Measurements from ENCODE around the gene CCDC106. TPM values are rescaled to one million over a fixed set of nuclear protein-coding genes. Genes with fewer than 3 reads are reported as not detected.

CCDC106 gene
- total RNA-seq, 1 experiment from 2014 or later, result 47.8 TPM

DNA sequence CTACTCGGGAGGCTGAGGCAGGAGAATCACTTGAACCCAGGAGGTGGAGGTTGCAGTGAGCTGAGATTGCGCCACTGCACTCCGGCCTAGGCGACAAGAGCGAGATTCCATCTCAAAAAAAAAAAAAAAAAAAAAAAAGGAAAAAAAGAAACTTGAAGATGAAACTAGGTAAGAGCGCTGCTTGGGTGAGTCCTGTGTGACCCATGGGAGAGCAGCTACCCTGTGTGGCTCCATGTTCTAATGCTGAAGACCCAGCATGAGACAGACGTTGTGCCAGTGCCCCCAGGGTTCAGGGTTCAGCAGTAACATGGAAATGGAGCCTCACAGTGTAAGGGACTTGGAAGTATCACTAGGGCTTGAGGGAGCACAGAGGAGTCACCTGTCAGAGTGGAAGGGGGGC is 29.6 kb upstream of the CCDC106 start:
- intact Hi-C loops (cut with micrococcal nuclease; ENCODE audit: unreplicated experiment), result no loop called here

DNA sequence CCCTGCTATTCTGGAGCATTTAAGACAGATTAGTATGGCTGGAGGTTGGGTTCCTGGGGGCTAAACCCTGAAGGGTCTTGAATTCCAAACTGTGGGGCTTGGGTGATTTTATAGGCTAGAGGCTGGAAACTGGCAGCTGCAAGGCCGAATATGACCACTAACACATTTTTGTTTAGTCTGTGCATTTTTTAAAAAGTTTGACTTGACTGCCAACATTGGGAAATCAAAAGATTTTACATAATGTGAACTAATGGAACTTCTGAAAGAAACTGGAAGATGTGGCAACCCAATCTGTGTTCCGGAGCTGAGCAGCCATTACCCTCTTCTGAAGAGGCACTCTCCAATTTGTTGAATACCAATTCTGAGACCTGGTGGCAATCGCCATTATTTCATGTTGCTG is 28.7 kb upstream of the CCDC106 start:
- POLR2A ChIA-PET, result no interaction called here
- no peak for ATAC-seq
- no peaks in the 10 kb centered on the region for H3K36me3 ChIP-seq (ENCODE audit: control insufficient read depth, insufficient read depth, low read length)
- H3K27ac ChIP-seq (ENCODE audit: low read length), result no peak overlapping the region
- no peak for DNase-seq (ENCODE audit: low read depth, low spot score)
- in situ Hi-C loops (cut with HindIII; ENCODE audit: low pct_unique_long_range_greater_than_20kb, low sequenced_read_pairs) (no loop called here), intact Hi-C loops (cut with micrococcal nuclease; ENCODE audit: unreplicated experiment) (no loop called here)
- H3K9me3 ChIP-seq (ENCODE audit: control insufficient read depth, insufficient read depth, low read depth, low read length), result no peaks in the 10 kb centered on the region
- no peaks in the 10 kb centered on the region for H3K27me3 ChIP-seq (ENCODE audit: control insufficient read depth, insufficient read depth, low read length)
- no peaks in the 10 kb centered on the region for H3K4me1 ChIP-seq (ENCODE audit: control insufficient read depth, insufficient read depth, low read length)
- TSS peak; percentile 55 for BruUV-seq (replicated peaks)
- TF ChIP-seq POLR2AphosphoS5 (IDR thresholded peaks at IDR 0.05; ENCODE audit: low read depth, low read length) (0 out of 2 replicates have a peak, but pooled peaks have one; percentile 32), SIN3A (IDR thresholded peaks at IDR 0.05; ENCODE audit: borderline replicate concordance, insufficient read depth, low read depth, low read length) (no peak)
- CTCF ChIA-PET, result interaction anchor here (0.7 kb wide), 2 partner anchors 8 to 20 kb away, joined by 3 to 7 read pairs; partner anchors contain the start of gene FIZ1
- H3K4me3 ChIP-seq (ENCODE audit: low read depth in 2 of 2, low read length in 2 of 2), result no peak overlapping the region

More for the DNA sequence above, 29.6 kb upstream of the CCDC106 start:
- in situ Hi-C loops (cut with HindIII; ENCODE audit: low pct_unique_long_range_greater_than_20kb, low sequenced_read_pairs), result no loop called here
- DNase-seq (ENCODE audit: low read depth, low spot score) (no peak), ATAC-seq (no peak)
- ChIA-PET POLR2A (interaction anchor here (0.7 kb wide), 2 partner anchors 20 to 45 kb away, joined by 9 to 14 read pairs; no protein-coding TSS in a partner anchor), CTCF (no interaction called here)
- Histone ChIP-seq H3K9me3 (ENCODE audit: control insufficient read depth, insufficient read depth, low read depth, low read length) (no peaks in the 10 kb centered on the region), H3K4me1 (ENCODE audit: control insufficient read depth, insufficient read depth, low read length) (no peaks in the 10 kb centered on the region), H3K27ac (ENCODE audit: low read length) (no peak overlapping the region), H3K36me3 (ENCODE audit: control insufficient read depth, insufficient read depth, low read length) (no peaks in the 10 kb centered on the region), H3K4me3 (ENCODE audit: low read depth in 2 of 2, low read length in 2 of 2) (no peak overlapping the region), H3K27me3 (ENCODE audit: control insufficient read depth, insufficient read depth, low read length) (no peaks in the 10 kb centered on the region)
- no TSS peak for BruUV-seq (replicated peaks)
- TF ChIP-seq, protein P1, sequence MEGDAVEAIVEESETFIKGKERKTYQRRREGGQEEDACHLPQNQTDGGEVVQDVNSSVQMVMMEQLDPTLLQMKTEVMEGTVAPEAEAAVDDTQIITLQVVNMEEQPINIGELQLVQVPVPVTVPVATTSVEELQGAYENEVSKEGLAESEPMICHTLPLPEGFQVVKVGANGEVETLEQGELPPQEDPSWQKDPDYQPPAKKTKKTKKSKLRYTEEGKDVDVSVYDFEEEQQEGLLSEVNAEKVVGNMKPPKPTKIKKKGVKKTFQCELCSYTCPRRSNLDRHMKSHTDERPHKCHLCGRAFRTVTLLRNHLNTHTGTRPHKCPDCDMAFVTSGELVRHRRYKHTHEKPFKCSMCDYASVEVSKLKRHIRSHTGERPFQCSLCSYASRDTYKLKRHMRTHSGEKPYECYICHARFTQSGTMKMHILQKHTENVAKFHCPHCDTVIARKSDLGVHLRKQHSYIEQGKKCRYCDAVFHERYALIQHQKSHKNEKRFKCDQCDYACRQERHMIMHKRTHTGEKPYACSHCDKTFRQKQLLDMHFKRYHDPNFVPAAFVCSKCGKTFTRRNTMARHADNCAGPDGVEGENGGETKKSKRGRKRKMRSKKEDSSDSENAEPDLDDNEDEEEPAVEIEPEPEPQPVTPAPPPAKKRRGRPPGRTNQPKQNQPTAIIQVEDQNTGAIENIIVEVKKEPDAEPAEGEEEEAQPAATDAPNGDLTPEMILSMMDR (IDR thresholded peaks at IDR 0.05), result no peak
- TF ChIP-seq SIN3A (IDR thresholded peaks at IDR 0.05; ENCODE audit: borderline replicate concordance, insufficient read depth, low read depth, low read length), result no peak
- TF ChIP-seq TCF7L2 (IDR thresholded peaks at IDR 0.05; ENCODE audit: low read depth, low read length), result no peak
- no peak for TF ChIP-seq REST (IDR thresholded peaks at IDR 0.05; ENCODE audit: insufficient read depth in 1 of 2, low read depth in 2 of 2, low read length in 1 of 2)
- TF ChIP-seq POLR2AphosphoS5 (IDR thresholded peaks at IDR 0.05; ENCODE audit: low read depth, low read length), result no peak

DNA sequence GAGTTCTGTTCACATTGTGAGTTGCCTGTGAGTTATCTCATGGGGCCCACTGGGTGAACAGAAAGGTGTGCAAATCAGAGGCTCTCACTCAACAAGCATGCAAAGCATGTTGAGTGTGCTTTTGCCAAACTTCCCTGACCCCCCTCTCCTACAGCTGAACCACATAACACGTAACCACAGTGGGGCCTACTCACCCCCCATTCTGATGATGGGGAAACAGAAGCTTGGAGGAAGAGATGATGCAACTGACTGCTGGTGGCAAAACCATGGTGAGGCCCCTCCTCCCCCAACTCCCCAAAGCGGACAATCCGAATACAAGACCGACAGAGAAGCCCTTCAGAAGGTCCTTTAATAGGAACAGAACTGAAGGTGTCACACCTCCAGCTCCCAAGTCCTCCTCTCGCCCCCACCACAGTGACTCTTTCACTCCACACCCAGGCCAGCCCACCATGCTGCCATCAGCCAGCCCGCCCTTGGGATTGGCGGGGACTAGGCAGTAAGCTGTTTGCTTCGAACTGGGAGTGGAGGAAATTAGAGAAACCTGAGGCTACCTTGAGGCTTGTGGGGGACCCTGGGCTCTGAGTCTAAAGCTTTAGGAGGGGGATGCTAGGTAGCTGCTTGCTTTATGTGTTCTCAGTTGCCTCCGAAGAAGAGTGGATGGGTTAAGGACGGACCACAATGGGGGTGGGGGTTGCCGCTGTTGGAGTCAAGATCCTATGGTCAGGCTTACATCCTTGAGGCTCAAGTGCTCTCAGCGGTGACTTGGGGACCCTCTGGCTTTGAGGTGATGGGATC is 27.4 kb upstream of the CCDC106 start:
- ATAC-seq, result no peak
- in situ Hi-C loops (cut with HindIII; ENCODE audit: low pct_unique_long_range_greater_than_20kb, low sequenced_read_pairs), result no loop called here
- 0 out of 2 replicates have a peak, but pooled peaks cover 3% of the 10 kb centered on the region for H3K4me1 ChIP-seq (ENCODE audit: control insufficient read depth, insufficient read depth, low read length)
- H3K27ac ChIP-seq (ENCODE audit: low read length), result no peak overlapping the region
- no peaks in the 10 kb centered on the region for H3K36me3 ChIP-seq (ENCODE audit: control insufficient read depth, insufficient read depth, low read length)
- no peak overlapping the region for H3K4me3 ChIP-seq (ENCODE audit: low read depth in 2 of 2, low read length in 2 of 2)
- H3K9me3 ChIP-seq (ENCODE audit: control insufficient read depth, insufficient read depth, low read depth, low read length), result no peaks in the 10 kb centered on the region
- H3K27me3 ChIP-seq (ENCODE audit: control insufficient read depth, insufficient read depth, low read length), result no peaks in the 10 kb centered on the region
- no peak for DNase-seq (ENCODE audit: low read depth, low spot score)
- CTCF ChIA-PET, result no interaction called here
- intact Hi-C loops (cut with micrococcal nuclease; ENCODE audit: unreplicated experiment), result no loop called here
- POLR2A ChIA-PET, result no interaction called here
- BruUV-seq (replicated peaks), result no TSS peak
- no peak for TF ChIP-seq SIN3A (IDR thresholded peaks at IDR 0.05; ENCODE audit: borderline replicate concordance, insufficient read depth, low read depth, low read length)
- TF ChIP-seq, protein P1 (IDR thresholded peaks at IDR 0.05), result no peak
- TF ChIP-seq REST (IDR thresholded peaks at IDR 0.05; ENCODE audit: insufficient read depth in 1 of 2, low read depth in 2 of 2, low read length in 1 of 2), result no peak
- no peak for TF ChIP-seq POLR2AphosphoS5 (IDR thresholded peaks at IDR 0.05; ENCODE audit: low read depth, low read length)
- TF ChIP-seq TCF7L2 (IDR thresholded peaks at IDR 0.05; ENCODE audit: low read depth, low read length), result no peak
